Hepatocyte (in vitro differentiated cells): ENCODE data around the gene APOA1. TPM values are rescaled to one million over a fixed set of nuclear protein-coding genes. Genes with fewer than 3 reads are reported as not detected.

ENCODE experiments used
- DNase-seq: peaks from one replicate; pipeline ENCODE4 v3.0.0-alpha.2; 2016; ENCODE audit warnings: low spot score
- H2AFZ ChIP-seq: fragments of 200-600 bp; sonication (generic); 2 replicates; pipeline ENCODE4 v1.6.0; 2016; ENCODE audit warnings: antibody characterized with exemption, mild to moderate bottlenecking
- H3K27ac ChIP-seq: fragments of 200-600 bp; sonication (generic); 2 replicates; pipeline ENCODE4 v1.5.1; 2016; ENCODE audit warnings: mild to moderate bottlenecking
- H3K27me3 ChIP-seq: fragments of 200-600 bp; sonication (generic); 2 replicates; pipeline ENCODE4 v1.6.1; 2016
- H3K36me3 ChIP-seq: fragments of 200-600 bp; sonication (generic); replicated peaks from 2 replicates; pipeline ENCODE4 v1.5.1; 2016; ENCODE audit warnings: low read depth; ENCODE audit not compliant: insufficient read depth
- H3K4me1 ChIP-seq: fragments of 200-600 bp; sonication (generic); 2 replicates; pipeline ENCODE4 v1.5.1; 2016; ENCODE audit warnings: mild to moderate bottlenecking, moderate library complexity; ENCODE audit not compliant: insufficient read depth
- H3K4me2 ChIP-seq: fragments of 200-600 bp; sonication (generic); 2 replicates; pipeline ENCODE4 v1.6.0; 2016
- H3K4me3 ChIP-seq: fragments of 200-600 bp; sonication (generic); 2 replicates; pipeline ENCODE4 v1.5.1; 2016; ENCODE audit warnings: mild to moderate bottlenecking
- H3K79me2 ChIP-seq: fragments of 200-600 bp; sonication (generic); 2 replicates; pipeline ENCODE4 v1.6.0; 2017; ENCODE audit warnings: mild to moderate bottlenecking
- H3K9me2 ChIP-seq: fragments of 200-600 bp; sonication (generic); replicated peaks from 2 replicates; pipeline ENCODE4 v1.6.0; 2017; ENCODE audit warnings: mild to moderate bottlenecking; ENCODE audit not compliant: insufficient read depth
- H3K9me3 ChIP-seq: fragments of 200-600 bp; sonication (generic); 2 replicates; pipeline ENCODE4 v1.5.1; 2016; ENCODE audit warnings: low read depth, mild to moderate bottlenecking
- H4K20me1 ChIP-seq: fragments of 200-600 bp; sonication (generic); 2 replicates; pipeline ENCODE4 v1.6.0; 2016; ENCODE audit warnings: mild to moderate bottlenecking; ENCODE audit not compliant: insufficient read depth, poor library complexity, severe bottlenecking
- EZH2 ChIP-seq: fragments of 200-600 bp; sonication (generic); IDR thresholded peaks from 2 replicates; pipeline ENCODE4 v1.6.1; 2016; ENCODE audit warnings: antibody characterized with exemption, mild to moderate bottlenecking, borderline replicate concordance
- EZH2phosphoT487 ChIP-seq: fragments of 200-600 bp; sonication (generic); IDR thresholded peaks from one replicate; pipeline ENCODE4 v1.6.1; 2018; ENCODE audit warnings: antibody characterized with exemption, mild to moderate bottlenecking, low read depth, moderate library complexity; ENCODE audit not compliant: unreplicated experiment, severe bottlenecking
- WGBS: methylation state at CpG from one replicate; pipeline ENCODE4 v1.1.6; 2016; ENCODE audit warnings: low lambda C conversion rate; ENCODE audit errors: missing lambda C conversion rate; 5-methylcytosine and 5-hydroxymethylcytosine counted together
- polyA plus RNA-seq: library from polyadenylated mRNA; unstranded; fragments of >200 nt; fragmentation: Nextera tagmentation; extraction: Ambion mirVana; gene quantifications from 2 replicates; pipeline ENCODE4 v1.2.1, GENCODE V29; 2016
- total RNA-seq: library from RNA; depleted of rRNA; stranded (reverse); fragments of >200 nt; gene quantifications from 2 replicates; pipeline ENCODE4 v1.2.3, GENCODE V29; 2014
- TF ChIP-seq, protein P1 (sequence below): fragments of 200-600 bp; sonication (generic); IDR thresholded peaks from 2 replicates; pipeline ENCODE4 v1.5.1; 2016; ENCODE audit warnings: antibody characterized with exemption, mild to moderate bottlenecking; ENCODE audit not compliant: poor library complexity

The APOA1 gene
- total and polyA plus RNA-seq, 2 experiments from 2014 or later: 4,253 to 7,624 TPM

DNA sequence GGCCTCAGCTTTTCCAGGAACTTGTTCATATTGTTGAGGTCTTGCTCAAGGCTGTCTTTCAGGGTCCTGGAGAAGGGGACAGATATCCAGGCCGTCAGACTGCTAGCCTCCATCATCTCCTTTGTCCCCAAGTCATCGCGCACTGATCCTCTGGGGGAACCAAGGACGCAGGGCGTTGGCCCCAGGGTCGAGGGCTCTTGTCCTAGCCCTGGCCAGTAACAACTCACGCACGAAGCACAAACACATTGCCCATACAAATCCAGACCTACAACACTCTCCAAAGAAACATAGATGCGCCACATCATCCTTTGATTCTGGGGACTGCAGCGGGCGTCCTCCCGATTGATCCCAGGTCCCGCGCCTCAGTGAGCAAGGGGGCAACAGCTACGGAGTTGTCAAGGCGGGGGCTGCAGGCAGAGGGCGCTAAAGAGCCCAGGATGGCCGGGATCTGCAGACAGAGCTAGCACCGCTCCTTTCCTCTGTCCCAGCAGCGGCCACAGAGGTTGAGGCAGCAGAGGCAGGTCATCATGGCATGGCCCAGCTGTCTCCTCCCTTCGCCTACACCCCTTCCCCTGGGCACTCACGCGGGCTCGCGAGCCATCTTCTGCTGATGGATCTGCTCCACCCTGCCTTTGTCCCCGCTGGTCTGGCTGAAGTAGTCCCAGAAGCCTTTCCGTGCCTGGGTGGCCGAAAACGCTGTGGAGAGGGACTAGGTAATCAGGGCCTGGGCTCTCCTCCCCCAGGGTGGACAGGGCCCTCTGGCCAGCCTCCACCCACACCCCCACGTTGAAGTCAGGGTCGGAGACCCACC lies 46.2 kb downstream of the APOA1 start:
- DNase-seq: peak; percentile 86
- H3K4me2 ChIP-seq: peak overlapping the region; percentile 61
- no peak overlapping the region for H3K4me3 ChIP-seq
- H4K20me1 ChIP-seq: no peaks in the 10 kb centered on the region
- peaks cover 12% of the 10 kb centered on the region for H3K4me1 ChIP-seq
- peaks cover 15% of the 10 kb centered on the region for H3K79me2 ChIP-seq
- H3K36me3 ChIP-seq: no peaks in the 10 kb centered on the region
- no peak overlapping the region for H2AFZ ChIP-seq
- H3K9me2 ChIP-seq: no peaks in the 10 kb centered on the region
- no peak for TF ChIP-seq EZH2
- no peak for TF ChIP-seq EZH2phosphoT487
- TF ChIP-seq, protein P1, sequence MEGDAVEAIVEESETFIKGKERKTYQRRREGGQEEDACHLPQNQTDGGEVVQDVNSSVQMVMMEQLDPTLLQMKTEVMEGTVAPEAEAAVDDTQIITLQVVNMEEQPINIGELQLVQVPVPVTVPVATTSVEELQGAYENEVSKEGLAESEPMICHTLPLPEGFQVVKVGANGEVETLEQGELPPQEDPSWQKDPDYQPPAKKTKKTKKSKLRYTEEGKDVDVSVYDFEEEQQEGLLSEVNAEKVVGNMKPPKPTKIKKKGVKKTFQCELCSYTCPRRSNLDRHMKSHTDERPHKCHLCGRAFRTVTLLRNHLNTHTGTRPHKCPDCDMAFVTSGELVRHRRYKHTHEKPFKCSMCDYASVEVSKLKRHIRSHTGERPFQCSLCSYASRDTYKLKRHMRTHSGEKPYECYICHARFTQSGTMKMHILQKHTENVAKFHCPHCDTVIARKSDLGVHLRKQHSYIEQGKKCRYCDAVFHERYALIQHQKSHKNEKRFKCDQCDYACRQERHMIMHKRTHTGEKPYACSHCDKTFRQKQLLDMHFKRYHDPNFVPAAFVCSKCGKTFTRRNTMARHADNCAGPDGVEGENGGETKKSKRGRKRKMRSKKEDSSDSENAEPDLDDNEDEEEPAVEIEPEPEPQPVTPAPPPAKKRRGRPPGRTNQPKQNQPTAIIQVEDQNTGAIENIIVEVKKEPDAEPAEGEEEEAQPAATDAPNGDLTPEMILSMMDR: peak; percentile 81
- WGBS: 38% methylated on average over 31 of the region's 31 CpGs
- no peaks in the 10 kb centered on the region for H3K9me3 ChIP-seq
- H3K27ac ChIP-seq: no peak overlapping the region
- H3K27me3 ChIP-seq: no peaks in the 10 kb centered on the region

DNA sequence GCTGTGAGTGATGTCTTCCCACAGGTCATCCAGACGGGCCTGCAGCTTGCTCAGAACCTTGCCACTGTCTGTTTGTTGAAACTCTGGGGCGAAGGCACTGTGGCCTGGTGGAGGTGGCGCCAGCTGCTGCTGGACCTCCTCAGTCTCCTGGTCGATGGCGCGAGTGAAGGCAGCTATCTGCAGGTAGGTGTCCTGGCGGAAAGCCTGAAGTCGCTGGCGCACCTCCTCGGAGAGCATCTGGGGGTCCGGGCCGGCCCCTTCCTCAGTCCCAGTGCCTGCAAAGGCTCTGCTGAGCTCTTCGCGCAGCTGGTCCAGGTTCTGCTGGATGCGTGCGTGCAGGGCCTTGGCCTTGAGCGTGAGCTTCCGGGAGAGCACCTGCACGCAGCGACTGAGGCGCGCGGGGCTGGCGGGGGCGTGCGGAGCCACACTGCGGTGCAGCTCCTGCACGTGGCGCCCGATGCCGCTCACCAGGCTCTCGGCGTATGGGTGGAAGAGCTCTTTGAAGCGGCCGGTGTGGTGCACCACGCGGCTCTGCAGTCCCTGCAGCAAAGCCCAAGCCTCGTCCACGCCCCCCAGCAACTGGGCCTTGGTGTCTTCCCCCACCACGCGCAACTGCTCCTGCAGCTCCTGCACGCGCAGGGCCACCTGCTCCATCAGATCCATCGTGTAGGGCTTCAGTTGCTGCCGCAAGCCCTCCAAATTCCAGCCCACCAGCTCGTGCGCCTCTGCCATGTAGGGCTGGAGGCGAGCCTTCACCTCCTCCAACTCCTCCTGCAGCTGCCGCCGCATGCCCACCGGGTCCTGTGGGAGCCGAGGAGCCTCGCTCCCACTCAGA lies 47.0 kb downstream of the APOA1 start:
- Histone ChIP-seq H2AFZ (no peak overlapping the region), H3K9me3 (no peaks in the 10 kb centered on the region), H3K27ac (no peak overlapping the region), H3K27me3 (no peaks in the 10 kb centered on the region), H3K4me3 (no peak overlapping the region), H3K36me3 (no peaks in the 10 kb centered on the region), H3K4me2 (no peak overlapping the region), H3K9me2 (no peaks in the 10 kb centered on the region), H4K20me1 (no peaks in the 10 kb centered on the region), H3K4me1 (peaks cover 12% of the 10 kb centered on the region), H3K79me2 (peaks cover 16% of the 10 kb centered on the region)
- DNase-seq: no peak
- no peak for TF ChIP-seq EZH2
- TF ChIP-seq EZH2phosphoT487: no peak
- TF ChIP-seq, protein P1: no peak
- WGBS: 95% methylated on average over 53 of the region's 53 CpGs

DNA sequence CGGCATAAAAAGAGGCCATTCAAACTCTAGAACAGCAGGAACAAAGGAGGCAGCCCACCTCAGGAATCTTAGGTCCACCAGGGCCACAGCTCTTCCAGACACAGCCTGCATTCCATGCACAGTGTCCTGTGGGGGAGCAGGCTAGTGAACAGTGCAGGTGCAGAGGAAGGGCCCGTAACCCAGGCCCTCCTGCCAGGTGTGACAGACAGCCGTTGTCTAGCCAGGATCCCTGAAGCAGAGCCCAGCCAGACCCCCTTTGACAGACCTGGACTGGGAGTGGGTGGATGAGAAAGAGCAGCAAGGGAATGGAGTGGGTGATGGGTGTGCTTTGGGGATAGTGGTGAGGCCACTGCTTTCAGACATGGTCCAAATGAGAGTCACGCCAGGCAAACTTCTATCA lies 48.4 kb downstream of the APOA1 start:
- H3K4me3 ChIP-seq: no peak overlapping the region
- WGBS: 89% methylated on average over 4 of the region's 4 CpGs
- peak overlapping the region; percentile 90 for H3K4me2 ChIP-seq

More for the DNA sequence above, 48.4 kb downstream of the APOA1 start:
- no peaks in the 10 kb centered on the region for H3K9me3 ChIP-seq
- H3K4me1 ChIP-seq: peaks cover 12% of the 10 kb centered on the region
- H3K36me3 ChIP-seq: no peaks in the 10 kb centered on the region
- DNase-seq: no peak
- no peak overlapping the region for H2AFZ ChIP-seq
- H3K27ac ChIP-seq: peak overlapping the region; percentile 92
- H3K9me2 ChIP-seq: no peaks in the 10 kb centered on the region
- peaks cover 16% of the 10 kb centered on the region for H3K79me2 ChIP-seq
- no peaks in the 10 kb centered on the region for H4K20me1 ChIP-seq
- H3K27me3 ChIP-seq: no peaks in the 10 kb centered on the region
- TF ChIP-seq EZH2: no peak
- TF ChIP-seq EZH2phosphoT487: no peak
- TF ChIP-seq, protein P1: no peak
